Measurements from ENCODE around the gene AP3B1. TPM values are rescaled to one million over a fixed set of nuclear protein-coding genes. Genes with fewer than 3 reads are reported as not detected.

Gene AP3B1
- total and polyA plus RNA-seq, 2 of the 8 experiments (the other 6 are each of a cell fraction or from before 2014, with no cell fraction given), result 45.8 to 48.3 TPM

- TF ChIP-seq, protein P1, sequence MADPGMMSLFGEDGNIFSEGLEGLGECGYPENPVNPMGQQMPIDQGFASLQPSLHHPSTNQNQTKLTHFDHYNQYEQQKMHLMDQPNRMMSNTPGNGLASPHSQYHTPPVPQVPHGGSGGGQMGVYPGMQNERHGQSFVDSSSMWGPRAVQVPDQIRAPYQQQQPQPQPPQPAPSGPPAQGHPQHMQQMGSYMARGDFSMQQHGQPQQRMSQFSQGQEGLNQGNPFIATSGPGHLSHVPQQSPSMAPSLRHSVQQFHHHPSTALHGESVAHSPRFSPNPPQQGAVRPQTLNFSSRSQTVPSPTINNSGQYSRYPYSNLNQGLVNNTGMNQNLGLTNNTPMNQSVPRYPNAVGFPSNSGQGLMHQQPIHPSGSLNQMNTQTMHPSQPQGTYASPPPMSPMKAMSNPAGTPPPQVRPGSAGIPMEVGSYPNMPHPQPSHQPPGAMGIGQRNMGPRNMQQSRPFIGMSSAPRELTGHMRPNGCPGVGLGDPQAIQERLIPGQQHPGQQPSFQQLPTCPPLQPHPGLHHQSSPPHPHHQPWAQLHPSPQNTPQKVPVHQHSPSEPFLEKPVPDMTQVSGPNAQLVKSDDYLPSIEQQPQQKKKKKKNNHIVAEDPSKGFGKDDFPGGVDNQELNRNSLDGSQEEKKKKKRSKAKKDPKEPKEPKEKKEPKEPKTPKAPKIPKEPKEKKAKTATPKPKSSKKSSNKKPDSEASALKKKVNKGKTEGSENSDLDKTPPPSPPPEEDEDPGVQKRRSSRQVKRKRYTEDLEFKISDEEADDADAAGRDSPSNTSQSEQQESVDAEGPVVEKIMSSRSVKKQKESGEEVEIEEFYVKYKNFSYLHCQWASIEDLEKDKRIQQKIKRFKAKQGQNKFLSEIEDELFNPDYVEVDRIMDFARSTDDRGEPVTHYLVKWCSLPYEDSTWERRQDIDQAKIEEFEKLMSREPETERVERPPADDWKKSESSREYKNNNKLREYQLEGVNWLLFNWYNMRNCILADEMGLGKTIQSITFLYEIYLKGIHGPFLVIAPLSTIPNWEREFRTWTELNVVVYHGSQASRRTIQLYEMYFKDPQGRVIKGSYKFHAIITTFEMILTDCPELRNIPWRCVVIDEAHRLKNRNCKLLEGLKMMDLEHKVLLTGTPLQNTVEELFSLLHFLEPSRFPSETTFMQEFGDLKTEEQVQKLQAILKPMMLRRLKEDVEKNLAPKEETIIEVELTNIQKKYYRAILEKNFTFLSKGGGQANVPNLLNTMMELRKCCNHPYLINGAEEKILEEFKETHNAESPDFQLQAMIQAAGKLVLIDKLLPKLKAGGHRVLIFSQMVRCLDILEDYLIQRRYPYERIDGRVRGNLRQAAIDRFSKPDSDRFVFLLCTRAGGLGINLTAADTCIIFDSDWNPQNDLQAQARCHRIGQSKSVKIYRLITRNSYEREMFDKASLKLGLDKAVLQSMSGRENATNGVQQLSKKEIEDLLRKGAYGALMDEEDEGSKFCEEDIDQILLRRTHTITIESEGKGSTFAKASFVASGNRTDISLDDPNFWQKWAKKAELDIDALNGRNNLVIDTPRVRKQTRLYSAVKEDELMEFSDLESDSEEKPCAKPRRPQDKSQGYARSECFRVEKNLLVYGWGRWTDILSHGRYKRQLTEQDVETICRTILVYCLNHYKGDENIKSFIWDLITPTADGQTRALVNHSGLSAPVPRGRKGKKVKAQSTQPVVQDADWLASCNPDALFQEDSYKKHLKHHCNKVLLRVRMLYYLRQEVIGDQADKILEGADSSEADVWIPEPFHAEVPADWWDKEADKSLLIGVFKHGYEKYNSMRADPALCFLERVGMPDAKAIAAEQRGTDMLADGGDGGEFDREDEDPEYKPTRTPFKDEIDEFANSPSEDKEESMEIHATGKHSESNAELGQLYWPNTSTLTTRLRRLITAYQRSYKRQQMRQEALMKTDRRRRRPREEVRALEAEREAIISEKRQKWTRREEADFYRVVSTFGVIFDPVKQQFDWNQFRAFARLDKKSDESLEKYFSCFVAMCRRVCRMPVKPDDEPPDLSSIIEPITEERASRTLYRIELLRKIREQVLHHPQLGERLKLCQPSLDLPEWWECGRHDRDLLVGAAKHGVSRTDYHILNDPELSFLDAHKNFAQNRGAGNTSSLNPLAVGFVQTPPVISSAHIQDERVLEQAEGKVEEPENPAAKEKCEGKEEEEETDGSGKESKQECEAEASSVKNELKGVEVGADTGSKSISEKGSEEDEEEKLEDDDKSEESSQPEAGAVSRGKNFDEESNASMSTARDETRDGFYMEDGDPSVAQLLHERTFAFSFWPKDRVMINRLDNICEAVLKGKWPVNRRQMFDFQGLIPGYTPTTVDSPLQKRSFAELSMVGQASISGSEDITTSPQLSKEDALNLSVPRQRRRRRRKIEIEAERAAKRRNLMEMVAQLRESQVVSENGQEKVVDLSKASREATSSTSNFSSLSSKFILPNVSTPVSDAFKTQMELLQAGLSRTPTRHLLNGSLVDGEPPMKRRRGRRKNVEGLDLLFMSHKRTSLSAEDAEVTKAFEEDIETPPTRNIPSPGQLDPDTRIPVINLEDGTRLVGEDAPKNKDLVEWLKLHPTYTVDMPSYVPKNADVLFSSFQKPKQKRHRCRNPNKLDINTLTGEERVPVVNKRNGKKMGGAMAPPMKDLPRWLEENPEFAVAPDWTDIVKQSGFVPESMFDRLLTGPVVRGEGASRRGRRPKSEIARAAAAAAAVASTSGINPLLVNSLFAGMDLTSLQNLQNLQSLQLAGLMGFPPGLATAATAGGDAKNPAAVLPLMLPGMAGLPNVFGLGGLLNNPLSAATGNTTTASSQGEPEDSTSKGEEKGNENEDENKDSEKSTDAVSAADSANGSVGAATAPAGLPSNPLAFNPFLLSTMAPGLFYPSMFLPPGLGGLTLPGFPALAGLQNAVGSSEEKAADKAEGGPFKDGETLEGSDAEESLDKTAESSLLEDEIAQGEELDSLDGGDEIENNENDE (IDR thresholded peaks at IDR 0.05; ENCODE audit: insufficient replicate concordance, low read length), result peak; percentile 86
- peak; percentile 24 for TF ChIP-seq NANOG (IDR thresholded peaks at IDR 0.05; ENCODE audit: insufficient read depth, low read depth, low read length, poor library complexity, severe bottlenecking)
Observed at GRCh38 chr5:78271766-78272165, 22.7 kb downstream of the AP3B1 start (continued).

Data from H1 (cell line).